ENCODE data around the gene ME3. TPM values are rescaled to one million over a fixed set of nuclear protein-coding genes. Genes with fewer than 3 reads are reported as not detected.

ME3 gene
- total RNA-seq, 1 donor from 2014 or later, result 49.6 TPM

GRCh38 chr11:86586307-86586706 is 86.1 kb downstream of the ME3 start:
- no peaks in the 10 kb centered on the region for H3K9me3 Mint-ChIP-seq
- peaks cover 7% of the 10 kb centered on the region for H3K27me3 Mint-ChIP-seq (ENCODE audit: insufficient read depth, low read depth)
- no peaks in the 10 kb centered on the region for H3K36me3 ChIP-seq
- no peaks in the 10 kb centered on the region for H3K36me3 Mint-ChIP-seq
- peaks cover 51% of the 10 kb centered on the region for H3K4me1 Mint-ChIP-seq
- peaks cover 64% of the 10 kb centered on the region for H3K4me1 ChIP-seq
- no peak overlapping the region for H3K27ac Mint-ChIP-seq
- no peak overlapping the region for H2AFZ ChIP-seq (replicated peaks)
- H3K4me3 Mint-ChIP-seq, result no peak overlapping the region
- H3K27me3 ChIP-seq, result no peaks in the 10 kb centered on the region
- DNase-seq (ENCODE audit: low spot score), result no peak
- H3F3A ChIP-seq (ENCODE audit: low read depth), result peaks cover 59% of the 10 kb centered on the region
- no peak overlapping the region for H3K4me3 ChIP-seq
- H3K4me2 ChIP-seq, result no peak overlapping the region
- H4K20me1 ChIP-seq (ENCODE audit: low read depth), result no peaks in the 10 kb centered on the region
- TF ChIP-seq, protein P1, sequence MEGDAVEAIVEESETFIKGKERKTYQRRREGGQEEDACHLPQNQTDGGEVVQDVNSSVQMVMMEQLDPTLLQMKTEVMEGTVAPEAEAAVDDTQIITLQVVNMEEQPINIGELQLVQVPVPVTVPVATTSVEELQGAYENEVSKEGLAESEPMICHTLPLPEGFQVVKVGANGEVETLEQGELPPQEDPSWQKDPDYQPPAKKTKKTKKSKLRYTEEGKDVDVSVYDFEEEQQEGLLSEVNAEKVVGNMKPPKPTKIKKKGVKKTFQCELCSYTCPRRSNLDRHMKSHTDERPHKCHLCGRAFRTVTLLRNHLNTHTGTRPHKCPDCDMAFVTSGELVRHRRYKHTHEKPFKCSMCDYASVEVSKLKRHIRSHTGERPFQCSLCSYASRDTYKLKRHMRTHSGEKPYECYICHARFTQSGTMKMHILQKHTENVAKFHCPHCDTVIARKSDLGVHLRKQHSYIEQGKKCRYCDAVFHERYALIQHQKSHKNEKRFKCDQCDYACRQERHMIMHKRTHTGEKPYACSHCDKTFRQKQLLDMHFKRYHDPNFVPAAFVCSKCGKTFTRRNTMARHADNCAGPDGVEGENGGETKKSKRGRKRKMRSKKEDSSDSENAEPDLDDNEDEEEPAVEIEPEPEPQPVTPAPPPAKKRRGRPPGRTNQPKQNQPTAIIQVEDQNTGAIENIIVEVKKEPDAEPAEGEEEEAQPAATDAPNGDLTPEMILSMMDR (IDR thresholded peaks at IDR 0.05), result no peak
- no peak for TF ChIP-seq EZH2phosphoT487 (IDR thresholded peaks at IDR 0.05)
- no peak for TF ChIP-seq EZH2 (IDR thresholded peaks at IDR 0.05)
- peaks cover 12% of the 10 kb centered on the region for H3K79me2 ChIP-seq (ENCODE audit: low read depth)
- H3K27ac ChIP-seq, result no peak overlapping the region
- no peaks in the 10 kb centered on the region for H3K9me3 ChIP-seq (ENCODE audit: low read depth)
- no peak overlapping the region for H3K9ac ChIP-seq

DNA sequence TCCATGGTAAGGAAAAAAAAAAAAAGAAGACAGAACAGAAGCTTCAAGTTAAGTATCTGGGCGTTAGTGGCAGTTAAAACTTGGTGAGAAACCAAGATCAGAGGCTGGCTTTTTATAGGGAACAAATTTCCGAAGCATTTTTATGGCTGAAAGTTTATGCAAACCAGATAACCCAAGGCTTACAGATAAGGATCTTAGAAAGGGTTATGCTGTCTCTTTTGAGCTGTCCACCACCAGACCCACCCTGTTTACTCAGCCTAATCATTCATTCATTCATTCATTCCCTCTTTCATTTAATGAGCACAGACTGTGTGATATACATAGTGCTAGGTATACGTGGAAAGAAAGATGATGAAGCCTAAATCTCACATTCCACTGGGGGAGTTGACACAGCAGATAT is 89.5 kb downstream of the ME3 start:
- Histone ChIP-seq H3F3A (ENCODE audit: low read depth) (peaks cover 25% of the 10 kb centered on the region), H3K9ac (no peak overlapping the region), H3K9me3 (ENCODE audit: low read depth) (no peaks in the 10 kb centered on the region), H2AFZ (replicated peaks) (no peak overlapping the region), H3K79me2 (ENCODE audit: low read depth) (peaks cover 11% of the 10 kb centered on the region), H4K20me1 (ENCODE audit: low read depth) (no peaks in the 10 kb centered on the region), H3K27me3 (no peaks in the 10 kb centered on the region), H3K27ac (peak overlapping the region; percentile 46), H3K36me3 (no peaks in the 10 kb centered on the region), H3K4me1 (peaks cover 35% of the 10 kb centered on the region), H3K4me3 (no peak overlapping the region), H3K4me2 (peak overlapping the region; percentile 20)
- Mint-ChIP-seq H3K27me3 (ENCODE audit: insufficient read depth, low read depth) (peaks cover 7% of the 10 kb centered on the region), H3K4me3 (no peak overlapping the region), H3K4me1 (peaks cover 24% of the 10 kb centered on the region), H3K36me3 (no peaks in the 10 kb centered on the region), H3K27ac (no peak overlapping the region), H3K9me3 (no peaks in the 10 kb centered on the region)
- TF ChIP-seq EZH2 (IDR thresholded peaks at IDR 0.05), result no peak
- TF ChIP-seq, protein P1 (IDR thresholded peaks at IDR 0.05), result no peak
- no peak for TF ChIP-seq EZH2phosphoT487 (IDR thresholded peaks at IDR 0.05)
- DNase-seq (ENCODE audit: low spot score), result no peak

- H2AFZ ChIP-seq (replicated peaks), result no peak overlapping the region
- Mint-ChIP-seq H3K9me3 (no peaks in the 10 kb centered on the region), H3K4me1 (peaks cover 31% of the 10 kb centered on the region), H3K27ac (no peak overlapping the region), H3K36me3 (no peaks in the 10 kb centered on the region), H3K4me3 (no peak overlapping the region), H3K27me3 (ENCODE audit: insufficient read depth, low read depth) (peaks cover 5% of the 10 kb centered on the region)
- H3K27me3 ChIP-seq, result no peaks in the 10 kb centered on the region
- DNase-seq (ENCODE audit: low spot score), result no peak
- no peak overlapping the region for H3K9ac ChIP-seq
- peaks cover 43% of the 10 kb centered on the region for H3K4me1 ChIP-seq
- no peaks in the 10 kb centered on the region for H4K20me1 ChIP-seq (ENCODE audit: low read depth)
- H3K36me3 ChIP-seq, result no peaks in the 10 kb centered on the region
- H3K4me3 ChIP-seq, result no peak overlapping the region
- H3K79me2 ChIP-seq (ENCODE audit: low read depth), result peaks cover under 1% of the 10 kb centered on the region
- no peak overlapping the region for H3K27ac ChIP-seq
- TF ChIP-seq, protein P1 (IDR thresholded peaks at IDR 0.05), result no peak
- TF ChIP-seq EZH2phosphoT487 (IDR thresholded peaks at IDR 0.05), result no peak
- no peak for TF ChIP-seq EZH2 (IDR thresholded peaks at IDR 0.05)
- peaks cover 26% of the 10 kb centered on the region for H3F3A ChIP-seq (ENCODE audit: low read depth)
- no peak overlapping the region for H3K4me2 ChIP-seq
- no peaks in the 10 kb centered on the region for H3K9me3 ChIP-seq (ENCODE audit: low read depth)
Observed at GRCh38 chr11:86580535-86580934, 91.9 kb downstream of the ME3 start.

All from neural progenitor cell (in vitro differentiated cells).